Activated naive CD4-positive, alpha-beta T cell treated with anti-CD3 and anti-CD28 coated beads, Interleukin-2, amount 50 U/mL, for 24 hours (primary cell): ENCODE measurements around the gene DENND2A.
"Not testable (repeated sequence)": the region's sequence is repeated elsewhere in the genome, so short reads cannot be mapped to it uniquely, and the experiment has no call there.

ENCODE experiments used
- H3K27ac Mint-ChIP-seq: one replicate; pipeline ENCODE4 v1.8.0; 2021; ENCODE audit warnings: mild to moderate bottlenecking, mixed read lengths
- H3K27me3 Mint-ChIP-seq: one replicate; pipeline ENCODE4 v1.8.0; 2021; ENCODE audit warnings: mixed read lengths
- H3K36me3 Mint-ChIP-seq: one replicate; pipeline ENCODE4 v1.8.0; 2021; ENCODE audit warnings: mixed read lengths
- H3K4me1 Mint-ChIP-seq: one replicate; pipeline ENCODE4 v1.8.0; 2021; ENCODE audit warnings: mixed read lengths
- H3K4me3 Mint-ChIP-seq: one replicate; pipeline ENCODE4 v1.8.0; 2021; ENCODE audit warnings: mild to moderate bottlenecking, mixed read lengths
- H3K9me3 Mint-ChIP-seq: one replicate; pipeline ENCODE4 v1.8.0; 2021; ENCODE audit warnings: mixed read lengths

Gene DENND2A

GRCh38 chr7:140640727-140641523 is at the start of gene DENND2A:
DENND2A (minus strand) TSS chr7:140640813; CDS start chr7:140602397, 38,416 bp downstream.
- Mint-ChIP-seq H3K27ac (peak within 1 kb of the TSS; percentile 3), H3K4me1 (peaks cover 17% of the 10 kb centered on the region), H3K4me3 (peak within 1 kb of the TSS; percentile 88), H3K9me3 (no peaks in the 10 kb centered on the region), H3K27me3 (peaks cover 41% of the 10 kb centered on the region), H3K36me3 (no peaks in the 10 kb centered on the region)

- Mint-ChIP-seq H3K4me1 (no peaks in the 10 kb centered on the region), H3K27ac (no peak overlapping the region), H3K9me3 (no peaks in the 10 kb centered on the region), H3K36me3 (peaks cover 9% of the 10 kb centered on the region), H3K27me3 (no peaks in the 10 kb centered on the region), H3K4me3 (no peak overlapping the region)
These were observed 48.9 kb upstream of the DENND2A start for GRCh38 chr7:140689199-140690152.

GRCh38 chr7:140688341-140688740 is 47.7 kb upstream of the DENND2A start:
- Mint-ChIP-seq H3K4me3 (no peak overlapping the region), H3K27me3 (no peaks in the 10 kb centered on the region), H3K36me3 (peaks cover 9% of the 10 kb centered on the region), H3K27ac (no peak overlapping the region), H3K4me1 (no peaks in the 10 kb centered on the region), H3K9me3 (no peaks in the 10 kb centered on the region)

GRCh38 chr7:140686921-140687320 is 46.3 kb upstream of the DENND2A start:
- H3K27ac Mint-ChIP-seq = no peak overlapping the region
- H3K9me3 Mint-ChIP-seq = no peaks in the 10 kb centered on the region
- no peak overlapping the region for H3K4me3 Mint-ChIP-seq
- H3K36me3 Mint-ChIP-seq = peaks cover 5% of the 10 kb centered on the region
- H3K27me3 Mint-ChIP-seq = no peaks in the 10 kb centered on the region
- no peaks in the 10 kb centered on the region for H3K4me1 Mint-ChIP-seq

GRCh38 chr7:140685407-140686087 is 44.9 kb upstream of the DENND2A start:
- H3K36me3 Mint-ChIP-seq = peaks cover 9% of the 10 kb centered on the region
- H3K4me1 Mint-ChIP-seq = no peaks in the 10 kb centered on the region

GRCh38 chr7:140684066-140684950 is 43.7 kb upstream of the DENND2A start:
- Mint-ChIP-seq H3K4me3 (no peak overlapping the region), H3K36me3 (peaks cover 12% of the 10 kb centered on the region), H3K4me1 (no peaks in the 10 kb centered on the region), H3K27ac (no peak overlapping the region), H3K9me3 (no peaks in the 10 kb centered on the region), H3K27me3 (no peaks in the 10 kb centered on the region)

More at GRCh38 chr7:140685407-140686087, 44.9 kb upstream of the DENND2A start:
- H3K4me3 Mint-ChIP-seq = no peak overlapping the region
- no peaks in the 10 kb centered on the region for H3K9me3 Mint-ChIP-seq
- H3K27me3 Mint-ChIP-seq = no peaks in the 10 kb centered on the region
- H3K27ac Mint-ChIP-seq = no peak overlapping the region

- Mint-ChIP-seq H3K36me3 (peaks cover 14% of the 10 kb centered on the region), H3K9me3 (no peaks in the 10 kb centered on the region), H3K27ac (no peak overlapping the region), H3K4me3 (no peak overlapping the region), H3K27me3 (no peaks in the 10 kb centered on the region), H3K4me1 (no peaks in the 10 kb centered on the region)
These were observed 43.0 kb upstream of the DENND2A start for GRCh38 chr7:140683657-140684056.

GRCh38 chr7:140681766-140682165 is 41.2 kb upstream of the DENND2A start:
- H3K4me1 Mint-ChIP-seq = peaks cover 8% of the 10 kb centered on the region
- H3K4me3 Mint-ChIP-seq = no peak overlapping the region
- no peaks in the 10 kb centered on the region for H3K27me3 Mint-ChIP-seq
- no peaks in the 10 kb centered on the region for H3K9me3 Mint-ChIP-seq
- H3K36me3 Mint-ChIP-seq = peaks cover 22% of the 10 kb centered on the region
- no peak overlapping the region for H3K27ac Mint-ChIP-seq

- H3K36me3 Mint-ChIP-seq = peaks cover 22% of the 10 kb centered on the region
- H3K9me3 Mint-ChIP-seq = no peaks in the 10 kb centered on the region
- H3K4me3 Mint-ChIP-seq = no peak overlapping the region
- H3K27ac Mint-ChIP-seq = no peak overlapping the region
- H3K27me3 Mint-ChIP-seq = no peaks in the 10 kb centered on the region
- peaks cover 16% of the 10 kb centered on the region for H3K4me1 Mint-ChIP-seq
These were observed 40.3 kb upstream of the DENND2A start for GRCh38 chr7:140680886-140681285.

GRCh38 chr7:140679186-140679585 is 38.6 kb upstream of the DENND2A start:
- Mint-ChIP-seq H3K27me3 (no peaks in the 10 kb centered on the region), H3K27ac (no peak overlapping the region), H3K36me3 (peaks cover 20% of the 10 kb centered on the region)

GRCh38 chr7:140678816-140679130 is 38.2 kb upstream of the DENND2A start:
- peaks cover 20% of the 10 kb centered on the region for H3K36me3 Mint-ChIP-seq
- H3K27ac Mint-ChIP-seq = no peak overlapping the region
- no peaks in the 10 kb centered on the region for H3K9me3 Mint-ChIP-seq
- no peaks in the 10 kb centered on the region for H3K27me3 Mint-ChIP-seq
- H3K4me1 Mint-ChIP-seq = peaks cover 34% of the 10 kb centered on the region
- H3K4me3 Mint-ChIP-seq = no peak overlapping the region

More at GRCh38 chr7:140679186-140679585, 38.6 kb upstream of the DENND2A start:
- no peaks in the 10 kb centered on the region for H3K9me3 Mint-ChIP-seq
- peaks cover 30% of the 10 kb centered on the region for H3K4me1 Mint-ChIP-seq
- no peak overlapping the region for H3K4me3 Mint-ChIP-seq

GRCh38 chr7:140678081-140678815 is 37.6 kb upstream of the DENND2A start:
- Mint-ChIP-seq H3K36me3 (peaks cover 20% of the 10 kb centered on the region), H3K4me3 (no peak overlapping the region), H3K4me1 (peaks cover 38% of the 10 kb centered on the region), H3K9me3 (no peaks in the 10 kb centered on the region), H3K27ac (no peak overlapping the region), H3K27me3 (no peaks in the 10 kb centered on the region)

- H3K4me3 Mint-ChIP-seq = no peak overlapping the region
- peaks cover 20% of the 10 kb centered on the region for H3K36me3 Mint-ChIP-seq
- no peak overlapping the region for H3K27ac Mint-ChIP-seq
- H3K27me3 Mint-ChIP-seq = no peaks in the 10 kb centered on the region
- no peaks in the 10 kb centered on the region for H3K9me3 Mint-ChIP-seq
- peaks cover 39% of the 10 kb centered on the region for H3K4me1 Mint-ChIP-seq
These were observed 36.9 kb upstream of the DENND2A start for GRCh38 chr7:140677496-140677895.

GRCh38 chr7:140676956-140677355 is 36.3 kb upstream of the DENND2A start:
- not testable (repeated sequence) for H3K4me3 Mint-ChIP-seq, H3K27me3 Mint-ChIP-seq, H3K27ac Mint-ChIP-seq, H3K9me3 Mint-ChIP-seq
- H3K4me1 Mint-ChIP-seq = peaks cover 44% of the 10 kb centered on the region
- peaks cover 20% of the 10 kb centered on the region for H3K36me3 Mint-ChIP-seq
